Urinary bladder (tissue), 4 donors: ENCODE results near the gene TBC1D22B. TPM values are rescaled to one million over a fixed set of nuclear protein-coding genes. Genes with fewer than 3 reads are reported as not detected.

Experiments
- DNase-seq: peaks from one replicate; pipeline ENCODE4 v3.0.0-alpha.2; 2015; ENCODE audit errors: extremely low spot score
- H3K27ac ChIP-seq: one replicate; pipeline ENCODE4 v1.5.1; 2013; ENCODE audit warnings: low read depth, mild to moderate bottlenecking, moderate library complexity
- H3K36me3 ChIP-seq: one replicate; pipeline ENCODE4 v1.6.1; 2013; ENCODE audit warnings: mild to moderate bottlenecking, moderate library complexity; ENCODE audit not compliant: insufficient read depth
- H3K4me1 ChIP-seq: one replicate; pipeline ENCODE4 v1.6.1; 2013; ENCODE audit warnings: mild to moderate bottlenecking, moderate library complexity; ENCODE audit not compliant: insufficient read depth
- H3K4me3 ChIP-seq: one replicate; pipeline ENCODE4 v1.5.1; 2013; ENCODE audit warnings: low read depth, low read length
- WGBS: extraction: QIAGEN DNeasy Blood & Tissue Kit; methylation state at CpG from one replicate; pipeline ENCODE4 v1.1.7; 2013; 5-methylcytosine and 5-hydroxymethylcytosine counted together
- polyA plus RNA-seq: library from polyadenylated mRNA; stranded (reverse); fragments of 200-250 nt; gene quantifications from one replicate; pipeline ENCODE4 v1.2.3, GENCODE V29; 2013
- total RNA-seq: library from RNA; depleted of rRNA; stranded (reverse); fragments of >200 nt; gene quantifications from one replicate; pipeline ENCODE4 v1.2.3, GENCODE V29; 2014
- donor health status: healthy with polysubstance abuse.
- donor health status: healthy.

The TBC1D22B gene
- total and polyA plus RNA-seq, 2 donors = 5.7 to 6.4 TPM

DNA sequence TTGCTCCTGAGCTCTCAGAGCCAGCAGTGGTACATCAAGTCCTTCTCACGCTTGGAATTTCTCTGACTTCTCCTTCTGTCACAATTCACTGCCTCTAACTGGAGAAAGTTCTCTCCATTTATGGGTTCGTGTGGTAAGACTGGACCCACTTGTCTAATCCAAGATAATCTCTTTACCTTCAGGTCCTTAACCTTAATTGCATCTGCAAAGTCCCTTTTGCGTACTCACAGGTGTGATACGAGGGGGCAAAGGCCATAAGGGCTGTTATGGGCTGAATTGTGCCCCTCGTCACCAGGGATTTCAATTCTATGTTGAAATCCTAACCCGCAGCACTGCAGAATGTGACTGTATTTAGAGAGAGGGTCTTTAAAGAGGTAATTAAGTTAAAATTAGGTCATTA, 27.5 kb upstream of the TBC1D22B start:
- Histone ChIP-seq H3K4me1 (no peaks in the 10 kb centered on the region), H3K4me3 (no peak overlapping the region), H3K36me3 (no peaks in the 10 kb centered on the region), H3K27ac (no peak overlapping the region)
- DNase-seq = no peak
- WGBS = 80% methylated on average over 6 of the region's 6 CpGs

DNA sequence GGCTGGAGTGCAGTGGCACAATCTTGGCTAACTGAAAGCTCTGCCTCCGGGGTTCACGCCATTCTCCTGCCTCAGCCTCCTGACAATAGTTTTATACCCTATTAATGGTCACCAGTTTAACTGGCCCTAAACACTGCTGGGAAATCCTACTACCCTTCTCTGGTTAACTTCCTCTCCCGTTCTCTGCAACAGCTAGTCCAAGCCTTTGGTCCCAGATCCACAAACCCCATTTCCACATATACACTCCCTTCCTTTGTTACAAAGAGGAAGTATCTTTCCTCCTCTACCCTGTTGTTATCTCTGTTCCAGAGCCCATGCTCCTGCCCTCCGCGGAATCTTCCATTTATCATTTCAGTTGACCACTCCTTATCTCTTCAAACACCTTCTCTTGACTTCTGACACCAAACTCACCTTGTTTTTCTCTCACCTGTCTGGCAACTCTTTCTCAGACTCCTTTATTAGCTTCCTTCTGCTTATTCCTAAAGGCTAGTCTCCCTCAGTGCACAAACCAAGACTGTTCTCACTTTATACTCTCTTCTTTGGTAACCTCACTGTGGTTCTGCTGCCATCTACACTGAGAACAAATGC, 25.0 kb upstream of the TBC1D22B start:
- Histone ChIP-seq H3K4me1 (no peaks in the 10 kb centered on the region), H3K4me3 (no peak overlapping the region), H3K27ac (no peak overlapping the region), H3K36me3 (no peaks in the 10 kb centered on the region)
- DNase-seq = no peak
- 82% methylated on average over 5 of the region's 5 CpGs for WGBS

DNA sequence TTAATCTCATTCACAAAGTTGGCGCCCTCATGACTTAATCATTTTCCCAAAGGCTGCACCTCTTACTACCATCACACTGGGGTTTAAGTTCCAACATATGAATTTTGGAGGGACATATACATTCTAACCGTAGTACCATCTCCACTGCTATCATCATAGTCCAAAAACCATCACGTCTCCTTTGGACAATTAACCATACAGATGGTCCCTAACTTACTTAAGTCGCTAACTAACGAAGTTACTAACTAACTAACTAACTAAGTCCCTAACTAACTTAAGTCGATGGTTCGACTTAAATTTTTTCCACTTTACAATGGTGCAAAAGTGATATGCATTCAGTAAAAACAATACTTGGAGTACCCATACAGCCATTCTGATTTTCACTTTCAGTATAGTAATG, 24.0 kb upstream of the TBC1D22B start:
- no peak for DNase-seq
- Histone ChIP-seq H3K36me3 (no peaks in the 10 kb centered on the region), H3K4me3 (no peak overlapping the region), H3K27ac (no peak overlapping the region), H3K4me1 (no peaks in the 10 kb centered on the region)
- WGBS = 80% methylated on average over 7 of the region's 7 CpGs

DNA sequence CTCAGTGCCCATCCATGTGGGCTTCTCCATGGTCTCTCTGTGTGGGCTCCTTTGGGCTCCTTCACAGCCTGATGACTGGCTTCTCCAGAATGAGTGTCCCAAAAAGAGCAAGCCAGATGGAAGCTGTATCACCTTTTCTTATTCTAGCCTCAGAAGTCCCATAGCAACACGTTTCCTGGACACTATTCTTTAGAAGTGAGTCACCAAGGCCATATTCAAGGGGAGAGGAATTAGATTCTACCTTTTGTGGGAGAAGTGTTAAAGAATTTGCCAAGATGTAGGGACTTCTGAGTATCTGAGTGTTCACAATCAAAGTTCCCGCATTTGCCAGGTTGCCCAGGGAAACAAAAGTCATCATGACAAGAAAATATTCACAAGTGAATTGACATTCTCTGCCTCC, 20.7 kb upstream of the TBC1D22B start:
- peaks cover under 1% of the 10 kb centered on the region for H3K4me1 ChIP-seq
- H3K36me3 ChIP-seq = no peaks in the 10 kb centered on the region
- 91% methylated on average over 2 of the region's 2 CpGs for WGBS
- DNase-seq = no peak
- no peak overlapping the region for H3K4me3 ChIP-seq
- no peak overlapping the region for H3K27ac ChIP-seq

DNA sequence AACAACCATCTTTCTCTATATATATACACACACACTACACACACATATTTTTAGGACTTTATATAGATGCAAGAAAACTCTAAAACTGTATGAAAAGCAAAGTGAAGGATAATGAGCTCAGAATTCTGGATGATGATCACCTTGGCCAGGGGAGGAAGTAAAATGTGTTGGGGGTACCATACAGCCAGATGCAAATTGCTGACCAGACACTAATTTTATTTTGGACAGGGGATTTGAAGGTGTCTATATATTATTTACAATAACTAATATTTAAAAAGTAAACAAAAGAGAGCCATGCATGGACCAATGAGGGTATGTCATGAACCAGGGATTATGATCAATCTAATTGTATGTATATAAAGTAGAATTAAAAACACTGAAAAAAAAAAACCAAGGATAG, 19.8 kb upstream of the TBC1D22B start:
- no peak overlapping the region for H3K4me3 ChIP-seq
- H3K27ac ChIP-seq = no peak overlapping the region
- peaks cover 4% of the 10 kb centered on the region for H3K4me1 ChIP-seq
- DNase-seq = no peak
- H3K36me3 ChIP-seq = no peaks in the 10 kb centered on the region

DNA sequence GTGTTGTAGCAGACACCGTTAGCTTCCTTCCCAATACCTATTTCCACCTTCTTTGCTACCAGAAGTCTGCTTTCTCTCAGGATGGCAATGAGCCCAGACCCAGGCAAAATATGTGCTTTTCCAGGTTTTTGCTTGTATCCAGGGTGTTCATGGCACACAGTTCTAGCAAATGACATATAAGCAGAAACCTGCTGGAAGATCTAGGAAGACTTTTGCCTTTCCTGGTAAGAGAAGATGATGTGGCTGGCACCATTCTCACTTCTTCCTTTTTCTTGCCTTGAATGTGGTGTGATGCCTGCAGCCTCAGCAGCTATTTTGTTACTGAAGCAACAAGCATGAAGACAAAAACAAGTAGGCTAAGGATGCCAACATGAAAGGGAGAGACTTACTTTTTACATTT, 19.2 kb upstream of the TBC1D22B start:
- H3K4me3 ChIP-seq = no peak overlapping the region
- DNase-seq = no peak

DNA sequence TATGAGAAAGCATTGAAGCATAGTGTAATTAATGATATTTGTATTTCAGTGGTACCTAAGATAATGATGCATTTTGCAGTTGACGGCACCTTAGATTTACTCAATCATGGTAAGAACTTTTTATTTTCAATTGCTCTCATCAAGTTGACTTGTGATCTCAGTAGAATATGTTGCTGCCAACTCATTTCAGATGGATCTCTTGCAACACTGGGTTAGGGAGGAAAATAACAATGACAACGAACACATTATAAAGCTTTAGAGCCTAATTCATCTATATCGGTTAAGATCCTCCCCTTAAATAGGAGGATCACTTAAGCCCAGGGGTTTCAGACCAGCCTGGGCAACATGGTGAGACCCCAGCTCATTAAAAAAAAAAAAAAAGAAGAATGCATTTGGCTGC, 18.0 kb upstream of the TBC1D22B start:
- Histone ChIP-seq H3K27ac (no peak overlapping the region), H3K4me1 (peaks cover 4% of the 10 kb centered on the region), H3K4me3 (no peak overlapping the region), H3K36me3 (no peaks in the 10 kb centered on the region)
- 85% methylated on average over 3 of the region's 3 CpGs for WGBS
- DNase-seq = no peak

More for the DNA sequence above, 19.2 kb upstream of the TBC1D22B start:
- whole genome bisulfite sequencing = 65% methylated on average over 1 of the region's 1 CpG
- no peak overlapping the region for H3K27ac ChIP-seq
- peaks cover 4% of the 10 kb centered on the region for H3K4me1 ChIP-seq
- H3K36me3 ChIP-seq = no peaks in the 10 kb centered on the region

DNA sequence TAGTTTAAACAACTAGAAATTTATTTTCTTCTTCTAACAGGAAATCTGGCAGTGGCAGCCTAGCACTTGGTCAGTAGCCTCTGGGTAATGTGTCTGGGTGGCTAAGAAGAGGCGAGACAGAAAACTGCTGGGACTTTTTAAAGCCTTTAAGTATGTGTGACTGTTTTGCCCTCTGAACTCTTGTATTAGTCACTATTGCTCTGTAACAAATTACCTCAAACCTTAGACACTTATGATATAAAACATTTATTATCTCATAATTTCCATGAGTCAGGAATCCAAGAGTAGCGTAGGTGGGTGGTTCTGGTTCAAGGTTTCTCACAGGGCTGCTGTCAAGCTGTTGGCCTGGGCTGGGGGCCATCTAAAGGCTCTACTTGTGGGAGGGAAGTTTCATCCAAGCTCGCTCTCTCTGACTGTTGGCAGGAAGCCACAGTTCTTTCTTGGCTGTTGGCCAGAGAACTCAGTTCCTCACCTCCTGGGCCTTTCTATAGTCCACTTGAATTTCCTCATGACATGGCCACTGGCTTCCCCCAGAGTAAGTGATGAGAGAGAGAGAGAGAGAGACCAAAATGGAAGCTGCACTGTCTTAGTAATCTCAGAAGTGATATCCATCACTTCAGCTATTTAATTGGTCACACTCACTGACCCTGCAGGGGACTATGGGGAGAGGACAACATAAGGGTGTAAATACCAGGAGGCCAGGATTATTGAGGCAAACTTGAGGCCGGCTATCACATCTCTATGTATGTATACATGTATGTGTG, 17.4 kb upstream of the TBC1D22B start:
- no peaks in the 10 kb centered on the region for H3K36me3 ChIP-seq
- H3K4me1 ChIP-seq = peaks cover 4% of the 10 kb centered on the region
- 33% methylated on average over 4 of the region's 4 CpGs for WGBS
- no peak overlapping the region for H3K27ac ChIP-seq
- peak; percentile 78 for DNase-seq
- no peak overlapping the region for H3K4me3 ChIP-seq

DNA sequence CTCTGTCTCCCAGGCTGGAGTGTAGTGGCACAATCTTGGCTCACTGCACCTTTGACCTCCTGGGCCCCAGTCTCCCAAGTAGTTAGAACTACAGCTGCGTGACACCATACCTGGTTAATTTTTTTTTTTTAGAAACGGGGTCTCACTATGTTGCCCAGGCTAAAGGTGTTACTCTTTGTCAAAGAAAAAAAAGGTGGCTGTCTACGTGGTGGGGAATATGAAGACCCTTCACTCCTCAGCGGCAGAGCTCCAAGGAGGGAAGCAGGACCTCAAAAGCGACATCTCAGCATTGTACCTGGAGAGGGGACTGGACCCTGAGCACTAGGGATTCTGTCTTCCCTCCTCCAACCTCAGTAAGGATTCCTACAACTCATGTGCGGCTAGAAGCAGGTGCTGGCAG, 16.4 kb upstream of the TBC1D22B start:
- H3K4me1 ChIP-seq = peaks cover 4% of the 10 kb centered on the region
- 93% methylated on average over 6 of the region's 6 CpGs for WGBS
- no peak overlapping the region for H3K27ac ChIP-seq
- H3K36me3 ChIP-seq = no peaks in the 10 kb centered on the region
- H3K4me3 ChIP-seq = no peak overlapping the region
- DNase-seq = no peak

DNA sequence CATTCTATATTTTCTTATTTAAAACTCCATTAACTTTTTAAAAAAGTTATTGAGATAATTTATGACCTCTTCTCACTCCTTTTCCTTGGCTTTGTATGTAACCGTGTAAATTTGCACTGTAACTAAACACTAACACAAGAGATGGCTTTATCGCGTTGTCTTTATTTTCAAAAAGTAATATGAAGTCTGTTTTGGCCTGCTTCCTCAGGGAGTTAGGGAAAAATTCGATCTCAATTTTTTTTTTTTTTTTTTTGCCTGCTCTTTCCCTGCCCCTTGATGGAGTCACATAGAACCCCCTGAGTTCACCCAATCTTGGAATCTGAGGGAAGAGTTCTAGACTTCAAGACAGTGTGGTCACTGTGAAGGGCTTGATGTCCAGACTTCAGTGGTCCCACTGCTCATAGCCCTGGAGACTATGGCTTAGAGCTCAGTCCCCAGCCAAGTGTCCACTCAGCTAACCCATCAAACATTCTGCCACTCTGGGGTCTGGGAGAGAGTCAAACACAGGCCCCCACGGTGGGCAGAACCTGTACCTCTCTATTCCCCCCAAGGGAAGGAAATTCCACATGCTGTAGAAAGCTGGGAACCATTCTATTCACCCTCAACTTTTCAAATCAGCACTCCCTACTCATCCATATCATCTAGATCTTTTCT, 15.7 kb upstream of the TBC1D22B start:
- H3K4me3 ChIP-seq = no peak overlapping the region
- no peaks in the 10 kb centered on the region for H3K36me3 ChIP-seq
- 61% methylated on average over 5 of the region's 5 CpGs for WGBS
- peak overlapping the region; percentile 81 for H3K27ac ChIP-seq
- DNase-seq = no peak
- H3K4me1 ChIP-seq = peaks cover 4% of the 10 kb centered on the region

DNA sequence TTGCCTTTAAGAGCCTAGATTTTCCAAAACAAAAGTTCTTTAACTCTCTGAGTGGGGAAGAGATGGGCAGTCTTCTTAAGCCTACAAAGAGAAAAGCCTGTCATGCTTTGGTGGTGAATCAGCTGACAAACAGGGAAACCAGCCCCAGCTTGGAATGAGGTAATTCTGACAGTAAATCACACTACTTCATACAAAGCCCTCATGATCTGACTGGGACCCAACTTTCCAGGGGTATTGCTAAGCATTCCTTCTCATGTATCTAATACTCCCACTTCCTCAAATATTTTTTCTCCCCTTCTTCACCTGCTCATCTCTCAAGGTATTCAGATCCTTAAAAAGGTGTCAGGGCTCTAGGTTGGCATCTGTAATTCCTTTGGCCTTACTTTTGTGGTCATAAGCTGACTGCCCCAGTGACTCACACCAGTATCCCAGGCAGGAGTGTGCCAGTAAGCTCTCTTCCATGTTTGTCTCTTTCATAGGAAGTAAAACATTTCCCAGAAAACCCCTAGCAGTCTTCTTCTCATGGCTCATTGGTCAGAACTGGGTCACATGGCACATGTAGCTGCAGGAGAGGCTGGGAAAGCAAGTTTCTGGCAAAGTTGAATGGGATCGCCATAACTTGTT, 15.0 kb upstream of the TBC1D22B start:
- peak overlapping the region; percentile 74 for H3K27ac ChIP-seq
- H3K36me3 ChIP-seq = no peaks in the 10 kb centered on the region
- WGBS = 71% methylated on average over 1 of the region's 1 CpG
- peaks cover 4% of the 10 kb centered on the region for H3K4me1 ChIP-seq
- peak; percentile 45 for DNase-seq
- no peak overlapping the region for H3K4me3 ChIP-seq

DNA sequence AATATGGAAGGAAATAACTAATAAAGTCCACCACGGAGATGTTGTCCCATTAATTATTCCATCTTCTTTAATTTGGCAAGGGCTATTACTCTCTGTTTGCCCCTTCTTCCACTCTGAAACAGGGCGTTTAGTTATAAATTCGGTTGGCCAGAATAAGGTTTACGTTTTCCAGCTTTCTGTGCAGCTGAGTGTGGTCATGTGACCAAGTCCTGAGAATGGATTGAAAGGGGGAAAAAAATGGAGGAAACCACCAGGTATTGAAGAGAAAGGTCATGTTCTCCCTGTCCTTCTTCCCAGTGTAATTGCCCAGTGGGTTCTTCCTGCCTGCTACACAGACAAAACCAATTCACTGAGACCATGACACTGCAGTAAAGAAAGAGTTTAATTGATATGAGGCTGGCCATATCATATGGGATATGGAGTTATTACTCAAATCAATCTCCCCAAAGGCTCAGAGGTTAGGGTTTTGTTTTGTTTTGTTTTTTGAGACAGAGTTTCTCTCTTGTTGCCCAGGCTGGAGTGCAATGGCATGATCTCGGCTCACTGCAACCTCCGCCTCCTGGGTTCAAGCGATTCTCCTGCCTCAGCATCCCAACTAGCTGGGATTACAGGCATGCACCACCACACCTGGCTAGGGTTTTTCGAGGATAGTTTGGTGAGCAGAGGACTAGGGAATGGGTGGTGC, 14.3 kb upstream of the TBC1D22B start:
- 87% methylated on average over 8 of the region's 8 CpGs for WGBS
- Histone ChIP-seq H3K27ac (no peak overlapping the region), H3K4me3 (no peak overlapping the region), H3K36me3 (no peaks in the 10 kb centered on the region), H3K4me1 (peaks cover 4% of the 10 kb centered on the region)
- DNase-seq = no peak

DNA sequence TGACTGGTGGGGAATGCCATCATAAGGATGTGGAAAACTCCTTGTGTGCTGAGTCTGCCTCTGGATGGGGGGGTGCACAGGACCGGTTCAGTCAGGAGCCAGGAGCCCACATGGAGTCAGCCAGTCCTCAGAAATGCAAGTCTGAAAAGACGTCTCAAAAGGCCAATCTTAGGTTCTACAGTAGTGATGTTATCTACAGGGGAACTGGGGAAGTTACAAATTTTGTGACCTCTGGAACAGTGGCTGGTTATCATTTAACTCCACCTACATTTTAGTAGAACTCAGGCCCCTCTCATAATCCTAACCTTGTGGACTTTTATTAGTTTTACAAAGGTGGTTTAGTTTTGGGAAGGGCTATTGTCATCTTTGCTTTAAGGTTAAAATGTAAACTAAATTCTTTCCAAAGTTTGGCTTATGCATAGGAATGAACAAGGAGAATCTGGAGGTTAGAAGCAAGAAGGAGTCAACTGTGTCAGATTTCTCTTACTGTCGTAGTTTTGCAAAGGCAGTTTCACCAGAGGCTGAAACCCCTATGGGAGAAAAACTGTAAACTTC, 13.7 kb upstream of the TBC1D22B start:
- DNase-seq = no peak
- WGBS = 50% methylated on average over 3 of the region's 3 CpGs
- H3K4me3 ChIP-seq = no peak overlapping the region
- peak overlapping the region; percentile 64 for H3K27ac ChIP-seq
- H3K4me1 ChIP-seq = peaks cover 4% of the 10 kb centered on the region
- no peaks in the 10 kb centered on the region for H3K36me3 ChIP-seq
